HepG2 (cell line): ENCODE data around the gene SLC13A3.
A peak's percentile ranks its signal among the peaks of the same experiment; 100 is the strongest.

Source experiments
- BRD4 ChIP-seq: sonication (generic); formaldehyde crosslinking; IDR thresholded peaks from 2 replicates; pipeline ENCODE4 v1.4.0; 2020; ENCODE audit warnings: missing genetic modification reagents
- CHD2 ChIP-seq: IDR thresholded peaks from 2 replicates; pipeline ENCODE4 v1.6.1; 2011; ENCODE audit warnings: low read depth, low read length, improper control_type of control experiment
- GABPB1 ChIP-seq: IDR thresholded peaks from 2 replicates; pipeline ENCODE4 v1.6.1; 2016; ENCODE audit warnings: mild to moderate bottlenecking, missing genetic modification reagents, moderate library complexity, missing compliant biosample characterization
- JUN ChIP-seq: sonication (generic); formaldehyde crosslinking; IDR thresholded peaks from 2 replicates; pipeline ENCODE4 v1.4.0; 2020; ENCODE audit warnings: mild to moderate bottlenecking, missing genetic modification reagents
- NFYC ChIP-seq: IDR thresholded peaks from 2 replicates; pipeline ENCODE4 v1.6.1; 2016; ENCODE audit warnings: missing genetic modification reagents, missing compliant biosample characterization
- NKX3-1 ChIP-seq: sonication (generic); formaldehyde crosslinking; IDR thresholded peaks from 2 replicates; pipeline ENCODE4 v1.5.0; 2020; ENCODE audit warnings: missing genetic modification reagents
- PCBP2 ChIP-seq: fragments of 200-400 bp; formaldehyde crosslinking; optimal IDR thresholded peaks from 2 replicates; pipeline ENCODE3; 2018; ENCODE audit warnings: low read length, low read depth; ENCODE audit not compliant: poor library complexity, severe bottlenecking
- SRSF1 ChIP-seq: fragments of 200-400 bp; formaldehyde crosslinking; optimal IDR thresholded peaks from 2 replicates; pipeline ENCODE3; 2017; ENCODE audit warnings: mild to moderate bottlenecking, low read depth, low read length, moderate library complexity
- TCF12 ChIP-seq, 2 experiments: fragments of 450-650 bp in 1 of 2; sonication (generic) in 1 of 2; formaldehyde crosslinking in 1 of 2; IDR thresholded peaks; 2 replicates each; pipeline versions ENCODE4 v1.6.1 to v1.8.0; 2017 to 2022; ENCODE audit warnings: antibody characterized with exemption in 1 of 2, mild to moderate bottlenecking in 1 of 2, missing genetic modification reagents in 1 of 2, moderate library complexity in 1 of 2
- ZNF292 ChIP-seq: sonication (generic); formaldehyde crosslinking; IDR thresholded peaks from 2 replicates; pipeline ENCODE4 v1.8.1; 2022; ENCODE audit warnings: mild to moderate bottlenecking, low read depth, missing genetic modification reagents, borderline replicate concordance
- TF ChIP-seq, protein P1 (sequence below): sonication (generic); formaldehyde crosslinking; IDR thresholded peaks from 2 replicates; pipeline ENCODE4 v1.5.0; 2020; ENCODE audit warnings: mild to moderate bottlenecking, missing genetic modification reagents, moderate library complexity
- TF ChIP-seq, protein P2 (sequence below): sonication (generic); formaldehyde crosslinking; IDR thresholded peaks from 2 replicates; pipeline ENCODE4 v1.4.0; 2020; ENCODE audit warnings: missing genetic modification reagents
- TF ChIP-seq, protein P3 (sequence below): sonication (generic); formaldehyde crosslinking; IDR thresholded peaks from 2 replicates; pipeline ENCODE4 v1.5.0; 2020; ENCODE audit warnings: missing genetic modification reagents

GRCh38 chr20:46544576-46544975 is 106.7 kb downstream of the SLC13A3 start:
- TF ChIP-seq JUN (CRISPR knock-in tag) (no peak), ZNF292 (CRISPR knock-in tag) (no peak), GABPB1 (no peak), NKX3-1 (CRISPR knock-in tag) (no peak), PCBP2 (no peak), BRD4 (CRISPR knock-in tag) (no peak), TCF12 (IDR thresholded peaks at IDR 0.05) (no peak), TCF12 (CRISPR knock-in tag; IDR thresholded peaks at IDR 0.05) (no peak), CHD2 (no peak), SRSF1 (no peak), NFYC (CRISPR knock-in tag) (no peak)
- TF ChIP-seq, protein P1, sequence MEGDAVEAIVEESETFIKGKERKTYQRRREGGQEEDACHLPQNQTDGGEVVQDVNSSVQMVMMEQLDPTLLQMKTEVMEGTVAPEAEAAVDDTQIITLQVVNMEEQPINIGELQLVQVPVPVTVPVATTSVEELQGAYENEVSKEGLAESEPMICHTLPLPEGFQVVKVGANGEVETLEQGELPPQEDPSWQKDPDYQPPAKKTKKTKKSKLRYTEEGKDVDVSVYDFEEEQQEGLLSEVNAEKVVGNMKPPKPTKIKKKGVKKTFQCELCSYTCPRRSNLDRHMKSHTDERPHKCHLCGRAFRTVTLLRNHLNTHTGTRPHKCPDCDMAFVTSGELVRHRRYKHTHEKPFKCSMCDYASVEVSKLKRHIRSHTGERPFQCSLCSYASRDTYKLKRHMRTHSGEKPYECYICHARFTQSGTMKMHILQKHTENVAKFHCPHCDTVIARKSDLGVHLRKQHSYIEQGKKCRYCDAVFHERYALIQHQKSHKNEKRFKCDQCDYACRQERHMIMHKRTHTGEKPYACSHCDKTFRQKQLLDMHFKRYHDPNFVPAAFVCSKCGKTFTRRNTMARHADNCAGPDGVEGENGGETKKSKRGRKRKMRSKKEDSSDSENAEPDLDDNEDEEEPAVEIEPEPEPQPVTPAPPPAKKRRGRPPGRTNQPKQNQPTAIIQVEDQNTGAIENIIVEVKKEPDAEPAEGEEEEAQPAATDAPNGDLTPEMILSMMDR (CRISPR knock-in tag) = peak; percentile 79
- TF ChIP-seq, protein P2, sequence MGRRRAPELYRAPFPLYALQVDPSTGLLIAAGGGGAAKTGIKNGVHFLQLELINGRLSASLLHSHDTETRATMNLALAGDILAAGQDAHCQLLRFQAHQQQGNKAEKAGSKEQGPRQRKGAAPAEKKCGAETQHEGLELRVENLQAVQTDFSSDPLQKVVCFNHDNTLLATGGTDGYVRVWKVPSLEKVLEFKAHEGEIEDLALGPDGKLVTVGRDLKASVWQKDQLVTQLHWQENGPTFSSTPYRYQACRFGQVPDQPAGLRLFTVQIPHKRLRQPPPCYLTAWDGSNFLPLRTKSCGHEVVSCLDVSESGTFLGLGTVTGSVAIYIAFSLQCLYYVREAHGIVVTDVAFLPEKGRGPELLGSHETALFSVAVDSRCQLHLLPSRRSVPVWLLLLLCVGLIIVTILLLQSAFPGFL (CRISPR knock-in tag) = no peak
- TF ChIP-seq, protein P3, sequence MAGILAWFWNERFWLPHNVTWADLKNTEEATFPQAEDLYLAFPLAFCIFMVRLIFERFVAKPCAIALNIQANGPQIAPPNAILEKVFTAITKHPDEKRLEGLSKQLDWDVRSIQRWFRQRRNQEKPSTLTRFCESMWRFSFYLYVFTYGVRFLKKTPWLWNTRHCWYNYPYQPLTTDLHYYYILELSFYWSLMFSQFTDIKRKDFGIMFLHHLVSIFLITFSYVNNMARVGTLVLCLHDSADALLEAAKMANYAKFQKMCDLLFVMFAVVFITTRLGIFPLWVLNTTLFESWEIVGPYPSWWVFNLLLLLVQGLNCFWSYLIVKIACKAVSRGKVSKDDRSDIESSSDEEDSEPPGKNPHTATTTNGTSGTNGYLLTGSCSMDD (CRISPR knock-in tag) = no peak
